ENCODE measurements around the gene ANKS1B.
"Not testable (repeated sequence)": the region's sequence is repeated elsewhere in the genome, so short reads cannot be mapped to it uniquely, and the experiment has no call there.

ANKS1B gene

DNA sequence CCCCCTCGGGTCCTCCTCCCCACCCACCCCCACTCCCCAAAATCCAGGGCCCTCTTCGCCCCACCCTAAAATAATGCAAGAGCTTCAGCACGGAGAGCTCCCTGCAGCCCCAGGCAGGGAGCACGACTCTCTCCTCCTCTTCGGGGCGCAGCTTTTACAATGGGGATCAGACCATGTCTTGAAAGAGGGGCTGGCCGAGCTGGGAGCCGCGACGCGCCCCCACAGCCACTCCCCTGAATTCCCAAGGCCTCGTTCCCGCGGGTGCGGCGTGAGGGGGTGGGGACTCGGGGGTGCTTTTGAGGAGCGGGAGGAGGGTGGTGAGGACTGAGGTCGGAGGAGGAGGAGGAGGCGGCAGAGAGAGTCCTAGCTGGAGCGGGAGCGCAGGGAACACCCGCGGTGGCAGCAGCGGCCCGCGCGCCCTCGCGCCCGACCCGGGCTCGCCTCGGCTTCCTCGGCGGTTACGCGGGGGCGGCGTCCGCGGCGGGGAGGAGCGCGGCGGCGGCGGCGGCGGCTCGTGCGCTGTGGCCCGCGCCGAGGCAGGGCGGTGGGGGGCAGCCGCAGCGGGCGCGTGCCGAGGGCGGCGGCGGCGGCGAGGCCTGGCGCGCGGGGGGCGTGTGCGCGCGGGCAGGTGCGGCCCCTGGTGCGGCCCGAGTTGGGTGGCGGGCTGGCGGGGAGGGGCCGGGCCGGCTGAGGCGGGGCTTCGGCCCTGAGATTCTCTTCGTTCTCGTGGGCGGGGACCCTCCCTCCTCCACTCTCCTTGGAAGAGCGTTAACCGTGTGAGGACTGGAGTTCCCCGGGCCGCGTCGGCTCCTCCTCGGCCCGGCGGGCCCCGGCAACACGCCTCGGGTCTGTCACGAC, at the start of gene ANKS1B:
ANKS1B (minus strand) TSS at position 666 of the 858 bp plus-strand sequence. CDS start 699 bp downstream, outside the sequence.
- DNase-seq (ENCODE audit: low read depth in 1 of 2, low spot score in 1 of 2), result no peak

DNA sequence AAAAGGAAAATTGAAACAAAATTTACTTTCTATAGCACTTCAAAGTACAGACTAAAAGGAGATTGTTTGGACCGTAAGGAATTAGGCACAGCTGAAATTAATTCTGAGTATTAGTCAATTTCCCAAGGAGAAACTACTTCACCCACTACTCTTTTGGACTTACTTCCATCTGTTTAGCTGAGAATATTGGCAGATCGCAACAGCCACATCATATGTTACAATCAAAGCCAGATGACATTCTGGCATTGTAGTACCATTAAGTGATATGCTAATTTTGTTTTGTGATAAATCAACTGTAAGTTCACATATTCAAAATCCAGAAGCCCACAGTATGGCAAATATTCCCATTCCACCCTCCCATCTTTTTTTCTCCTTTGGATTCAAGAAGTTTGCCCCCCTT, 47.1 kb upstream of the ANKS1B start:
- DNase-seq (ENCODE audit: low read depth in 1 of 2, low spot score in 1 of 2), result no peak

DNA sequence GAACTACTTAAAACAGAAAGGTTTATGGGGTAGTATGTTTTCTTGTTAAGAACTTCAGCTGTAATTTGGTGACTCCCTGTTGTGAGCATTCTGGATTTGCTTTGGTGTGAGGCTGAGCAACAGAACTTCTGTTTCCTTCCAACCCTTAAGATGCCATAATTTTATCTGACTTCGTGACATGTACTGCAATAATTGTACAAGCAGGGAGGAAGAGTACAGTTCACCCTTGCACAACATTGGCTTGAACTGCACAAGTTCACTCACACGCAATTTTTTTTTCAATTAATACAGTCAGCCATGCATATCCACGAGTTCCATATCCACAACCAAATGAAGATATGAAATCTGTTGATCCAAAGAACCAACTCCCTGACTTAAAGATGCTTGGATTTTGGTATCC, 42.9 kb upstream of the ANKS1B start:
- DNase-seq (ENCODE audit: low read depth in 1 of 2, low spot score in 1 of 2), result no peak

DNA sequence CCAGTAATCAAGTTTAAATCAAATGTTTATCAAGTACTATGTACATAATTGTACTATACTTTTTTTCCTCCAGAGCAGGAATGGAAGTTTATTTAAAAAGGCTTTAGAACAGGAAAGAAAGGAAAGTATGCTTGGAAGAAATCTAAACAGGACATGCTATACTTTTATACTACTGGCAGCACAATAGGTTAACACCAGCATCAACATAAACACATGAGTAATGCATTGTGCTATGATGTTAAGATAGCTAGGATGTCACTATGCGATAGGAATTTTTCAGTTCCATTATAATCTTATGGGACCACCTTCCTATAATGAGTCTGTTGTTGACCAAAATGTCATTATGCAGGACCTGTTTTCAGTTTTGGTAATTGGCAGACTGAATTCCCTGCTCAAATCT, 41.5 kb upstream of the ANKS1B start:
- no peak for DNase-seq (ENCODE audit: low read depth in 1 of 2, low spot score in 1 of 2)

DNA sequence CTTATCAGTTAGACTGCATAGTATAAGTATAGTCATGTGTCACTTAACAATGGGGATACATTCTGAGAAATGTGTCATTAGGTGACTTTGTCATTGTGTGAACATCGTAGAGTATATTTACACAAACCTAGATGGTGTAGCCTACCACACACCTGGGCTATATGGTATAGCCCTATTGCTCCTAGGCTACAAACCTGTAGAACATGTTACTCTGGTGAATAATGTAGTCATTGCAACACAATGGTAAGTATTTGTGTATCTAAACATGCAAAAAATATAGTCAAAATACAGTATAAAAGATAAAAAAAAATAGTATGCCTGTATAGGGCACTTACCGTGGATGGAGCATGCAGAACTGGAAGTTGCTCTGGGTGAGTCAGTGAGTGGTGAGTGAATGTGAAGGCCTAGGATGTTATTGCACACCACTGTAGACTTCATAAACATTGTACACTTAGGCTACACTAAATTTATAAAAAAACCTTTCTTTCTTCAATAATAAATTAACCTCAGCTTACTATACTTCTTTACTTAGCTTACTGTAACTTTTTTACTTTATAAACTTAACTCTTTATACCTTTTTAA, 40.3 kb upstream of the ANKS1B start:
- no peak for DNase-seq (ENCODE audit: low read depth in 1 of 2, low spot score in 1 of 2)

DNA sequence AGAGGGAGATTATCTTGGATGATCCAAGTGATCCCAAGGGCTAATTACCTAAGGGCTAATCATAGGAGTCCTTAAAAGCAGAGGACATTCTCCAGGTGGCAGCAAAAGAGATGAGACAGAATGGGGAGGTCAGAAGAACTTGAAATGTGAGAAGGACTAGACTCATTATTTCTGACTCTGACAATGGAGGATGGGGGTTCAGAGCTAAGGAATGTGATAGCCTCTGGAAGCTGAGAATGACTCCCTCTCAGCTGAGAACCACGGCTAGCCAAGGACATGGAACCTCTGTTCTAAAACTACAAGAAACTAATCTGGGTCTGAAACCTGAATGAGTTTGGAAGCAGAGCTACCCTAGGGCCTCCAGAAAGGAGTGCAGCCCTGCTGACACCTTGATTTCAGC, 35.6 kb upstream of the ANKS1B start:
- DNase-seq (ENCODE audit: low read depth in 1 of 2, low spot score in 1 of 2), result no peak

DNA sequence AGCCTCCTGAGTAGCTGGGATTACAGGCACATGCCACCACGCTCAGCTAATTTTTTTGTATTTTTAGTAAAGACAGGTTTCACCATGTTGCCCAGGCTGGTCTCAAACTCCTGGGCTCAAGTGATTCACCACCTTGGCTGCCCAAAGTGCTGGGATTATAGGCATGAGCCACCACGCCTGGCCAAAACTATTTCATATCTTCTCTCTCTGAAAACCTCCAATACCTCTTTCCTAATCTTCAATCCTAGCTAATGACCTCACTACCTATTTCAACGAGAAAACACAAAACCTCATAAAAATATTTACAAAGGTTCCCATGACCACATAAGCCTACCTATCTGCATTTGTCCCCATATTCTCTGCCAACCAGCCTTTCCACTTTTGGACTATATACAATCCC, 32.3 kb upstream of the ANKS1B start:
- no peak for DNase-seq (ENCODE audit: low read depth in 1 of 2, low spot score in 1 of 2)

DNA sequence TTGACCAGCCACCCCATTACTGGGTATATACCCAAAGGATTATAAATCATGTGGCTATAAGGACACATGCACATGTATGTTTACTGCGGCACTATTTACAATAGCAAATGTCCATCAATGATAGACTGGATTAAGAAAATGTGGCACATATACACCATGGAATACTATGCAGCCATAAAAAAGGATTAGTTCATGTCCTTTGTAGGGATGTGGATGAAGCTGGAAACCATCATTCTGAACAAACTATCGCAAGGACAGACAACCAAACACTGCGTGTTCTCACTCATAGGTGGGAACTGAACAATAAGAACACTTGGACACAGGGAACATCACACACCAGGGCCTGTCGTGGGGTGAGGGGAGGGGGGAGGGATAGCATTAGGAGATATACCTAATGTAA, 31.6 kb upstream of the ANKS1B start:
- DNase-seq (ENCODE audit: low read depth in 1 of 2, low spot score in 1 of 2), result not testable (repeated sequence)

DNA sequence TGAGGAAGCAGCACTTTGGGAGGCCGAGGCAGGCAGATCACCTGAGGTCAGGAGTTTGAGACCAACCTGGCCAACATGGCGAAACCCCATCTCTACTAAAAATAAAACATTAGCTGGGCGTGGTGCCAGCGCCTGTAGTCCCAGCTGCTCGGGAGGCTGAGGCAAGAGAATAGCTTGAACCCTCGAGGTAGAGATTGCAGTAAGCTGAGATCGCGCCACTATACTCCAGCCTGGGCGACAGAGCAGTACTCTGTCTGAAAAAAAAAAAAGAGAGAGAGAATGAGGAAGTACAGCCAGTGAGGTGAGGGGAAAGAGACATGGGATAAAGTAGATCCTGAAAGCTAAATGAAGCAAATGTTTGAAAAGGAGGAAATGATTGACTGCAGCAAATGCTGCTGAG, 21.1 kb upstream of the ANKS1B start:
- DNase-seq (ENCODE audit: low read depth in 1 of 2, low spot score in 1 of 2), result not testable (repeated sequence)

DNA sequence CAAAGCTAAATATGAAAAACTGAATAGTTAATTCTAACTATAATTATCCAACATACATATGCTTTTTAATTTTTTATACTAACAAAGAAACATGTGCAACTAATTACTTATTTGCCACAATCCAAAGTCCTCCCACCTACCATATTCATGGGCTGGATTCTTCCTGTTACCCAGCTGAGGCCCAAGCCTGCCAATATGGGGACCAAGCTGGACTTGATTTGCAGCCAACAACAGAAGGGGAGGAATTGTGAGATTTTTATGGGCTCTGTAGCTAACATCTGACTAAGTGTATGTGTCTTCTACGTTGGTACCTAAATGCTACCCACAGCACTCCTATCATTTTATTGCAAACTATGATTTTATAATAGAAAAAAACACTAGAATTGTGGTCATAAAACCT, 13.1 kb upstream of the ANKS1B start:
- no peak for DNase-seq (ENCODE audit: low read depth in 1 of 2, low spot score in 1 of 2)

DNA sequence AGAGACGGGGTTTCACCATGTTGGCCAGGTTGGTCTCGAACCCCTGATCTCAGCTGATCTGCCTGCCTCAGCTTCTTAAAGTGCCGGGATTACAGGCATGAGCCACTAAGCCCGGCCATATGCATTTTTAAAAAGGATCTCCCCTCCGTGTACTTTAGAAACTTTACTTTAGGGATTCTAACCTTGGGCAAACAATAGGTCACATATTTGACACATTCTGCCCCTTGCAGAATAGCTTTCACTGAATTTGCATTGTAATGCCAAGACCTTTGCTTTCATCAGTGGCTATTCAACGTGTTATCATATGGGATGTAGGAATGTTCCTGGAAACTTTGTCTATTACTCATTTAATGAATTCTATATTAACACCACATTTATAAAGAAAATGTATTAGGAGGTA, 11.4 kb upstream of the ANKS1B start:
- no peak for DNase-seq (ENCODE audit: low read depth in 1 of 2, low spot score in 1 of 2)

DNA sequence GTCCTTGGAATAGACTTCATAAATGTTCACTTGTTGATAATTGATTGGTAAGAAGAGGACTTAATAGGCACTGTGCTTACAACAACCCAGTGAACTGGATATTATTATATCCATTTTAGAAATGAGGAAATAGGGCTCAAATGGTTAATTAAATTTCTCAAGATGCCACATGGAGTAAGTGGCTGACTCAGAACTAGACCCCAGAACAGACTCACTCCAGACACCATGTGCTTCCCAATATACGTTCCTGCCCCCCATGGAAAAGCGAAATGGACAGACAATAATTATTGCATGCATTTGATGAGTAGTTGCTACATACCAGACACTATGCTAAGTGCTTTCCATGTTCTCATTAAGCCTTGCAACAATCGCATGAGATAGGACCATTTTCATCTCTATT, 895 bp upstream of the ANKS1B start:
- DNase-seq (ENCODE audit: low read depth in 1 of 2, low spot score in 1 of 2), result no peak

DNA sequence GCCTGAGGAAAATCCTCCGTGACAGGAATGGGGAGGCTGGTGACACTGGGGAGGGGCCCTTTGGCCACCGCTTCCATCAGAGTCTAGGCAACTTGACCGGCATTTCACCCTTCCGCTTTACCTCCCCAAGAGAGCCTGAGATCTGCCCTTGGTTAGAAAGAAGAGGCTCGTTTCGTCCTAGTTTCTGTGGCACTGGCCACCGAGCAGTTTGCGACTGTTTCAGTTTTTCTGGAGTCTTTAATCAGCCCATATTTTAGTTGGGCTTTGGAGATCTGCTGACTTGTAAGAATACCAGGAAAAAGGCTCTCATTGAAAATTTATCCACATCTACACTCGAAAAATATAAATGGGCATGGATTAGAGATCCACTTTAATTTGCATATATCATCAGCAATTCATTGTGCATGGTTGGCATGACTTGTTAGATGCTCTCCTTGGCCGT, 414 bp upstream of the ANKS1B start:
- no peak for DNase-seq (ENCODE audit: low read depth in 1 of 2, low spot score in 1 of 2)

DNA sequence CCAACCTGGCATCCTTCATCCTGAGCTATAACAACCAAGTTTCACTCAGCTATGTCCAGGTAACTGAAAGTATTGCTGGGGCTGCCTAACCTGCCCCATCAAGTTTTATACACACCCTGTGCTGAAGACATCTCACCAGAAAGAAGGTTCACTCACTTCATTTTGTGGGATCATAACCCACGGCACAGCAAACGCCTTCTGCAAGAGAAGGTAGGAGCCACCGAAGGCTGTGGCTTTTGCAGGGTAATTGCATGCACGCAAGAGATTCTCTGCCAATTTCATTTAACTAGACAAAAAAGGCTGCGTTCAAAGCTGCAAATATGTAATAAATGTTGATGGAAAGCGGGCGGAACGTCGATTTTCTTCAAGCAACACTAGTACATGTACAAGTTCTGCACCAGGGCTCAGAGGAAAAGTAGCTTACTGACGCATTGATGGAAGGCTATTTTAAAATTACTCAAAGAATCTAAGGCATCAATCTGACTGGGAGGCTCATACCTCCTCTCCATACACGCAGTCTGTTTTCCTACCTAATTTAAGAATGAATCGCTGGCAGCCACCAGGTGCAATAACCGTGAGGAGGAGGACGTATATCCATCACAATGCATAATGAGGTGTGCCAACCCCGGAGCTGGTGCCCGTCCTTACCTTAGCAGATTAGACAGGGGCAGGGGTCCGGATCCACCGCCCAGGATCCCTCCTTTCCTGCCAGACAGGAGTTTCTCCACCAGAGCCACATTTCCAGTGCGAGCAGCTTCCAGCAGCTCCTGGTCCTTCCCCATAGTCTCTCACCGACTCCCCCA, 1.1 kb downstream of the ANKS1B start:
- no peak for DNase-seq (ENCODE audit: low read depth in 1 of 2, low spot score in 1 of 2)

DNA sequence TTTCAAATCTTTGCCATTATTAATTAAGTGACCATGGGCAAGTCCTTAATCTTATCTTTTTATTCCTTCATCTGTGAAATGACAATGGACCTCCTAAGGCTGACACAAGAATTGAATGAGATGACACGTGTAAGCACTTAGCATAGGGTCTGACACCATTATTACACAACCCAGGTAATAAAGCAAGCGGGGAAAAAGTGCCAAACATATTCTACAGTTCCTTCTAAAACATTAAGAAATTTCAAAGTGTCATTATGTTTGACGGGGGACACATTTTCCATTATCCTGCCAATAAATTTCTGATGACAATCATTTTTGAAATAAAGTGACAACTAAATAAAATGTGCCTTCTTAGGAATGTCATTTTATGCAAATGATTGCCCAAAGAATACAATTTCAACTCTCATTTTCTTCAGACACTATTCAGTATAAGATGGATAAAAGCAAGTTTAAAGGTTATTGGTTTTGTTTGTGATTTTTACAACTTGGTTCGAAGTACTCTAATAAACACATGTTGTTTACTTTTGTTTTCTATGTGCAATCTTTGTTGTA, 3.0 kb downstream of the ANKS1B start:
- no peak for DNase-seq (ENCODE audit: low read depth in 1 of 2, low spot score in 1 of 2)

DNA sequence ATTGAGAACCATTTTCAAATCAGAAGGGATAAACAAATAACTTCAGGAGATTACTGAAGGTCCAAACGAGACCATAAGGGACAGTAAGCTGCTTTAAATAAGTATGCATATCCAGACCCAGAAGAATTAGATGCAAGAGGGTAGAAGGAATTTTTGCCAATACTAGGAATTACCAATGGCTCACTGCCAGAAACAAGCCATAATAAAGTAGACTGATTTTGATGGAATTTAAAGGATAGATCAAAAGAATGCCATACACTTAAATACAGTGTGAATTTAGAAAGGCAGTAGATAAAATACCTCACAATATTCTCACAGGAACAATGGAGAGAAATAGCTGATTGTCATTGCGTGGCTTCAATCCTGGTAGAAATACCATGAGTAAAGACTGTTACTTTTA, 5.3 kb downstream of the ANKS1B start:
- no peak for DNase-seq (ENCODE audit: low read depth in 1 of 2, low spot score in 1 of 2)

DNA sequence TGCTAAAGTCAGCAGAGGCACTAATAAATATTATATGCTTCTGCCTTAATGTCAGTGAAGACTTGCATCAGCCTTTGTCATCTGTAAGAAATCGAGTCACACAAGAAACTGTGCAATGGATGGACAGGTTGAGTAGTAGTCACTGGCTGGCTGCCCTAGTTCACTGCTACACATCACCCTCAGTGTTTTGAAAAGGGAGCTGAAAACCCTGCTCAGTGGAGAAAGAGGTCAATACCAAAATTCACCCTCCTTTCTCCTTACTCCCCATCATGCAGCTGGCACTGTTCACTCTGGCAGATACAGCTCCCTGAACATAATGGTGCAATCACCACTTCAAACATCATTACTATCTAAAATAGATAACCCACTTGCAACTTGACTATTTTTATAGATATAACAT, 6.6 kb downstream of the ANKS1B start:
- no peak for DNase-seq (ENCODE audit: low read depth in 1 of 2, low spot score in 1 of 2)

DNA sequence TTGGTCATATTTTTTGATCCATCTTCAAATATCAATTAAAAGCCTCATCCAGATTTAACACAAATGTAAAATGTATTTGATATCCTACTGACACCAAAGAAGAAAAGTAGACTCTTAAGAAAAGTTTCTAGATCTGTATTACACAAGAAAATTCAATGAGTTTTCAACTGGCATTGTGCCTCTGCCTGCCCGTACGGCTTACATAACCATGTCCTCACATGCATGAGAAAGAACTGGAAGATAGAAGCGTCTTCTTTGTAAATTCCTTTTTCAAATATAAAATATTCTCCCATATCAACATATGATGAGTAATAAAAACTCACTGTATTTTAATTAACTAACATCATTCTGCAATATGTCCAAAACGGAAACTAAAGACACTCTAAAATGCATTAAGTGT, 7.2 kb downstream of the ANKS1B start:
- no peak for DNase-seq (ENCODE audit: low read depth in 1 of 2, low spot score in 1 of 2)

DNA sequence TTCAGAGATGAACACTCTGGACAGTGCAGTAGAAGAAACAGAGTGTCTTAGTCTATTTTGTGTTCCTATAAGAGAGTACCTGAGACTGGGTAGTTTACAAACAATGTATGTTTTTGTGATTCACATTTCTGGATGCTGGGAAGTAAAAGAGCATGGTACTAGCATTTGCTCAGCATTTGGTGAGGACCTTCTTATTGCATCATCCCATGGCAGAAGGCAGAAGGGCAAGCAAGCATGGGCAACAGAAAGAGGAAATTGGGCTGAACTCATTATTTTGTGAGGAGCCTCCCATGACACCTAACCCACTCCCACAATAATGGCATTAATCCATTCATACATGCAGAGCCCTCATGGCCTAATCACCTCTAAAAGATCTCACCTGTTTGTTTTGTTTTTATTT, 8.0 kb downstream of the ANKS1B start:
- DNase-seq (ENCODE audit: low read depth in 1 of 2, low spot score in 1 of 2), result no peak

DNA sequence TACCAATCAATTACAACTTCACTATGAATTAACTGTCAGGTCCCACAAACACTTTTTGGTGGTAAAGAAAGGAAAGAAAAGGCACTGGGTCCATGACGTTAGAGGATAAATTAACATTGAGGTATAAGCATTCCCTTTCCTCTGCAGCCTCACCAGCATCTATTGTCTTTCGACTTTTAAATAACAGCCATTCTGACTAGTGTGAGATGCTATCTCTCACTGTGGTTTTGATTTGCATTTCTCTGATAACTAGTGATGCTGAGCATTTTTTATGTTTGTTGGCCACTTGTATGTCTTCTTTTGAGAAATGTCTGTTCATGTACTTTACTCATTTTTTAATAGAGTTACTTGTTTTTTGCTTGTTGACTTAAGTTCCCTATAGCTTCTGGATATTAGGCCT, 9.4 kb downstream of the ANKS1B start:
- DNase-seq (ENCODE audit: low read depth in 1 of 2, low spot score in 1 of 2), result no peak

DNA sequence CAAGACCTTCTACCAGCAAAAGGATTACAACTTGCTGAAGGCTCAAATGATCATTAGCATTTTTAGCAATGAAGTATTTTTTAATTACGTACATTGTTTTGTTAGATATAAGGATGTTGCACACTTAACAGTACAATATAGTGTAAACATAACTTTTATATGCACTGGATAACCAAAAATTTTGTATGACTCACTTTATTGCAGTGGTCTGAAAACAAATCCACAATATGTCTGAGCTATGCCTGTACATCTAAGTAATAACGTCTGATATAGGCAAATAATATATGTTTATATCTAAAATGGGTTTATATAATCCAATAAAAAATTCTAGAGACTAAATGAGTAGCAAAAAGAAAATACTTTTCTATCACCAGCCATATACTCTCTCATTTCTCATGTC, 10.6 kb downstream of the ANKS1B start:
- DNase-seq (ENCODE audit: low read depth in 1 of 2, low spot score in 1 of 2), result no peak

DNA sequence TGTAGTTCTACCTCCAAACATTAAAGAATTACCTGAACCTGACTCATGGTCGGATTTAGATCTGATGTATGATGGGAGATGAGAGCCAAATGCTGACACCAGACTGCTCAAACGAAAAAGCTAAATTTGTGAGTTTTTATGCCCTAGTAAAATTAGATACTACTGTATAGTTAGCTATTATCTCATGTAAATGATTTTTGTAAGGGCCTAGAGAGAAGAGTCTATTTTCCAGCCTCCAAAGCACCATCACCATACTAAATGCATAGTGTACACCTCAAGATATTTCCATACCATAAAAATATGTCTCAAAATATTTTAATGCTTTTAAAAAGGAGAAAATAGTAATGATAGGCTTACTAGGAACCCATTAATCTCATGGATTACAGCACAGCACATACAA, 18.3 kb downstream of the ANKS1B start:
- no peak for DNase-seq (ENCODE audit: low read depth in 1 of 2, low spot score in 1 of 2)
